ENCODE results near the gene PGM2. TPM values are rescaled to one million over a fixed set of nuclear protein-coding genes. Genes with fewer than 3 reads are reported as not detected.
A peak's percentile ranks its signal among the peaks of the same experiment; 100 is the strongest.
"Not testable (repeated sequence)": the region's sequence is repeated elsewhere in the genome, so short reads cannot be mapped to it uniquely, and the experiment has no call there.

Gene PGM2
- total RNA-seq, result 16.4 TPM

GRCh38 chr4:37826295-37827029 is at the start of gene PGM2:
Gene PGM2, plus strand, starts transcription at chr4:37826686. Its CDS starts 47 bp downstream, at chr4:37826733.
- peak; percentile 68 to 96 (median 91) for DNase-seq (ENCODE audit: low read depth in 2 of 3, low spot score in 2 of 3)

GRCh38 chr4:37779896-37780295 is 46.6 kb upstream of the PGM2 start:
- no peak for DNase-seq (ENCODE audit: low read depth in 2 of 3, low spot score in 2 of 3)

- DNase-seq (ENCODE audit: low read depth in 2 of 3, low spot score in 2 of 3), result peak; percentile 39 to 80 (median 53)
These were observed 45.9 kb upstream of the PGM2 start for GRCh38 chr4:37780444-37781130.

GRCh38 chr4:37781131-37781455 is 45.4 kb upstream of the PGM2 start:
- no peak for DNase-seq (ENCODE audit: low read depth in 2 of 3, low spot score in 2 of 3)

- not testable (repeated sequence) for DNase-seq (ENCODE audit: low read depth in 2 of 3, low spot score in 2 of 3)
These were observed 40.2 kb upstream of the PGM2 start for GRCh38 chr4:37786267-37786666.

- not testable (repeated sequence) for DNase-seq (ENCODE audit: low read depth in 2 of 3, low spot score in 2 of 3)
These were observed 38.5 kb upstream of the PGM2 start for GRCh38 chr4:37787883-37788460.

GRCh38 chr4:37788819-37789218 is 37.7 kb upstream of the PGM2 start:
- no peak for DNase-seq (ENCODE audit: low read depth in 2 of 3, low spot score in 2 of 3)

GRCh38 chr4:37792241-37792640 is 34.2 kb upstream of the PGM2 start:
- no peak for DNase-seq (ENCODE audit: low read depth in 2 of 3, low spot score in 2 of 3)

GRCh38 chr4:37793562-37793961 is 32.9 kb upstream of the PGM2 start:
- DNase-seq (ENCODE audit: low read depth in 2 of 3, low spot score in 2 of 3), result peak in 2 of 3 donors; percentile 37 to 70

- no peak for DNase-seq (ENCODE audit: low read depth in 2 of 3, low spot score in 2 of 3)
These were observed 32.4 kb upstream of the PGM2 start for GRCh38 chr4:37794056-37794455.

- DNase-seq (ENCODE audit: low read depth in 2 of 3, low spot score in 2 of 3), result no peak
These were observed 30.8 kb upstream of the PGM2 start for GRCh38 chr4:37795581-37796195.

GRCh38 chr4:37797374-37797773 is 29.1 kb upstream of the PGM2 start:
- no peak for DNase-seq (ENCODE audit: low read depth in 2 of 3, low spot score in 2 of 3)

- no peak for DNase-seq (ENCODE audit: low read depth in 2 of 3, low spot score in 2 of 3)
These were observed 28.6 kb upstream of the PGM2 start for GRCh38 chr4:37797923-37798322.

- no peak for DNase-seq (ENCODE audit: low read depth in 2 of 3, low spot score in 2 of 3)
These were observed 27.9 kb upstream of the PGM2 start for GRCh38 chr4:37798616-37799015.

GRCh38 chr4:37799941-37800554 is 26.4 kb upstream of the PGM2 start:
- DNase-seq (ENCODE audit: low read depth in 2 of 3, low spot score in 2 of 3), result no peak

GRCh38 chr4:37802068-37802666 is 24.3 kb upstream of the PGM2 start:
- no peak for DNase-seq (ENCODE audit: low read depth in 2 of 3, low spot score in 2 of 3)

- DNase-seq (ENCODE audit: low read depth in 2 of 3, low spot score in 2 of 3), result peak in 2 of 3 donors; percentile 56 to 83
These were observed 23.0 kb upstream of the PGM2 start for GRCh38 chr4:37803348-37803973.

- DNase-seq (ENCODE audit: low read depth in 2 of 3, low spot score in 2 of 3), result no peak
These were observed 21.4 kb upstream of the PGM2 start for GRCh38 chr4:37805091-37805490.

GRCh38 chr4:37812713-37813112 is 13.8 kb upstream of the PGM2 start:
- no peak for DNase-seq (ENCODE audit: low read depth in 2 of 3, low spot score in 2 of 3)

- no peak for DNase-seq (ENCODE audit: low read depth in 2 of 3, low spot score in 2 of 3)
These were observed 10.9 kb upstream of the PGM2 start for GRCh38 chr4:37815591-37815990.
